CD4-positive, alpha-beta T cell treated with Interleukin-17A for 4 hours (primary cell): ENCODE measurements around the gene MIEN1.
"Not testable (repeated sequence)": the region's sequence is repeated elsewhere in the genome, so short reads cannot be mapped to it uniquely, and the experiment has no call there.

Experiments
- DNase-seq: peaks from one replicate; pipeline ENCODE4 v3.0.0-alpha.2; 2020; ENCODE audit warnings: mixed read lengths

Gene MIEN1

GRCh38 chr17:39715375-39716072 is 14.8 kb downstream of the MIEN1 start:
- DNase-seq, result no peak

DNA sequence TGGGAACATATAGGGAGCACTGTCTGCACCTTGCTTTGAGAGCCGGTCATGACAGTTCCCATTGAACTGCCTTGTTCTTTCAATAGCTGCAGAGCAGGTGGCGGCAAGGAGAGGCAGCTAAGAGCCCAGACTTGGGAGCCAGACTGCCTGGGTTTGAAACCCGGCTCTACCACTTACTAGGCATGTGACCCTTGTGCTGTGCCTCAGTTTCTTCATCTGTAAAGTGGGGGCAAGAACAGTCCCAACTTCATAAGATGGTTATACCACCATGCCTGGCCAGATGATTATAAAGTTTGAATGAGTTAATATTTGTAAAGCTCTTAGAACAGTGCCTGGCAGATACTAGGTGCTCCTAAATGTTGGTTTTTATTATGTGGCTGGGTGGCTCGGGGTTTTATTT is 16.1 kb downstream of the MIEN1 start:
- no peak for DNase-seq

- no peak for DNase-seq
Observed at GRCh38 chr17:39711851-39712250, 18.5 kb downstream of the MIEN1 start.

DNA sequence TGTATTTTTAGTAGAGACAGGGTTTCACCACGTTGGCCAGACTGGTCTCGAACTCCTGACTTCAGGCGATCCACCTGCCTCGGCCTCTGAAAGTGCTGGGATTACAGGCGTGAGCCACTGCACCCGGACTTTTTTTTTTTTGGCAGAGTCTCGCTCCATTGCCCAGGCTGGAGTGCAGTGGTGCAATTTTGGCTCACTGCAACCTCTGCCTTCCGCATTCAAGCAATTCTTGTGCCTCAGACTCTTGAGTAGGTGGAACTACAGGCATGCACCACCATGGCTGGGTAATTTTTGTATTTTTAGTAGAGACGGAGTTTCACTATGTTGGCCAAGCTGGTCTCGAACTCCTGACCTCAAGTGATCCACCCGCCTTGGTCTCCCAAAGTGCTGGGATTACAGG is 19.3 kb downstream of the MIEN1 start:
- DNase-seq, result not testable (repeated sequence)

- no peak for DNase-seq
Observed at GRCh38 chr17:39709998-39710964, 20.1 kb downstream of the MIEN1 start.

GRCh38 chr17:39709319-39709997 is 20.9 kb downstream of the MIEN1 start:
- DNase-seq, result no peak

- DNase-seq, result peak; percentile 37
Observed at GRCh38 chr17:39706921-39707337, 23.4 kb downstream of the MIEN1 start.

GRCh38 chr17:39706383-39706782 is 23.9 kb downstream of the MIEN1 start:
- DNase-seq, result no peak

DNA sequence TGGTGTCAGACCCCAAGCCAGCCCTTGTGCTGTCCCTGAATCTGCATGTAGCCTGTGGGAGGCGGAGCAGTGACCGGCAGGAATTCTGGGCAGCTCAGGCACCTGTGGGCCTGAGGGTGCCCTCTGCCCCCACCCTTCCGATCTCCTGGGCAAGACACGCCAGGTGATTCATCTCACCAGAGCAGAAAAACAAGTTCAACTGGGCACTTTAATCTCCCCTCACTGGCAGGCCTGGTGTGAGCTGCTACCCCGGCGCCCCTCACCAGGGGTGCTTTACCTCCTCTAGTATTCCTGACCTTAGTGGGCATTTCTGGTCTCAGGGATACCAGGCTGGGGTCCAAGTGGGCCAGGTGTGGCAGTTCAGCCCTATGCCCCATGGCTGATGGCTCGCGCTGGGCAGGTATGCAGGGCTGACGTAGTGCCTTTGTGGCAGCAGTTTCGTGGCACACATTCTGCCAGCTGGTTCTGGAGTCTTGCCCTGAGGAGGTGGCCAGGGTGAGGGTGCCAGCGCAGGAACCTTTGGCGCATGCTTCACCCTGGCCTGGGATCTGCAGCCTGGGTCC is 24.5 kb downstream of the MIEN1 start:
- no peak for DNase-seq

- no peak for DNase-seq
Observed at GRCh38 chr17:39704821-39705551, 25.3 kb downstream of the MIEN1 start.

DNA sequence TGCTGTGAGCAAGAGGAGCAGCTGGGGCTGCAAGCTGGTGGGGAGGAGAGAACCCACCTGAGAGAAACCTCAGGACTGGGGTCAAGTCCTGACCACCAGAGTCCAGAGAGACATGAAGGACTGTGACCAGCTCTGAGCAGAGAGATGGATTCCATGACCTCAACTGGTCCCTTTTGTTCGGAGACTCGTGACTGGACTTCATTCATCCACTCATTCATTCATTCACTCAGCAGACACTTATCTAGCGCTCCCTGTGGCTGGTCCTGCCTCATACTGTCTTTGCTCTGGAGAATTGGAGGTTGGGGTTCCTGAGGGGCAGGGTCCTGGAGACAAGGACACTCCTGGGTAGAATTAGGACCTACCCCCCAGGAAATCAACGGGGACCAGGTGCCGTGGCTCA is 26.4 kb downstream of the MIEN1 start:
- DNase-seq, result no peak

GRCh38 chr17:39702901-39703893 is 27.1 kb downstream of the MIEN1 start:
- no peak for DNase-seq

- DNase-seq, result no peak
Observed at GRCh38 chr17:39701784-39702422, 28.4 kb downstream of the MIEN1 start.

DNA sequence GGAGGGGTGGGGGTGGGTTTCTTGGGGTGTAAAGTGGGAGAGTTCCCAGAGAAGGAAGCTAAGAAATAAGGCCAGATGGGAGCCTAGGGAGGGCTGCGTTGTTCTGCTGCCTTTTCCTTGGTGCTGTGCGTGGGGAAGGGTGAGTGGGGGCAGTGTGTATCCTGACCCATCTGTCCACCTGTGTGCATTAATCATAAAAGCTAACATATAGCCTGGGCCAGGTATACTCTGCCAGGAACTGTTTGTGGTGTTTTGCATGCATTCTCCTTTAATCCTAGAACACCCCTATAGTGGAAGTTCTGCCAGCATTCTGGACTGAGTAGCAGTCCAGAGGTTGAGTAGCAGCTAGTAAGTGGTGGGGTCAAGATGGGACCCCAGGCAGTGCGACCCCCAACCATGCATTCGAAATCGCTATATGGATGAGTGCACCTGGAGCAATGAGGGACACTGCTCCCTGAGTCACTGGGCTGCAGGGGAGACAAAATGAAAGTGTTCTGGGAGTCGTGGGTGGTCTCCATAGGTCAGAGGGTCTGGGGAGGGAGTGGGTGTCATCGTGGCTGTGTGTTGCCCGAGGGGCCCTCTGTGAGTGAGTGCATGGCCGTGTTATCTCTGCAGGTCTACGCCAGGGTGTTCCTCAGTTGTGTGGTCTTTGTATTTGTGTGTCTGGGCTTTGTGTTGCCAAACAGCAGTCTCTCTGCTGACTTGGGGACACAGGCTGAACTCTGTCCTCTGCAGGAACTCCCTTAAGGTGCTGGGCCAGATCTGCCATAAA is 29.1 kb downstream of the MIEN1 start:
- DNase-seq, result no peak

- DNase-seq, result no peak
Observed at GRCh38 chr17:39700148-39700987, 30.0 kb downstream of the MIEN1 start.

DNA sequence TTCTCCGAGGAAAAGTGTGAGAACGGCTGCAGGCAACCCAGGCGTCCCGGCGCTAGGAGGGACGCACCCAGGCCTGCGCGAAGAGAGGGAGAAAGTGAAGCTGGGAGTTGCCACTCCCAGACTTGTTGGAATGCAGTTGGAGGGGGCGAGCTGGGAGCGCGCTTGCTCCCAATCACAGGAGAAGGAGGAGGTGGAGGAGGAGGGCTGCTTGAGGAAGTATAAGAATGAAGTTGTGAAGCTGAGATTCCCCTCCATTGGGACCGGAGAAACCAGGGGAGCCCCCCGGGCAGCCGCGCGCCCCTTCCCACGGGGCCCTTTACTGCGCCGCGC is 30.5 kb downstream of the MIEN1 start, which contains the start of gene ERBB2:
TSS of gene ERBB2 (plus strand) at position 247 of the 330 bp plus-strand sequence. CDS start 175 bp downstream, outside the sequence.
- no peak for DNase-seq

GRCh38 chr17:39699157-39699817 is 31.0 kb downstream of the MIEN1 start:
- DNase-seq, result not testable (repeated sequence)

GRCh38 chr17:39697961-39698360 is 32.4 kb downstream of the MIEN1 start:
- no peak for DNase-seq
